IPS-20b (cell line): ENCODE measurements around the gene RAB8A.
"Not testable (repeated sequence)": the region's sequence is repeated elsewhere in the genome, so short reads cannot be mapped to it uniquely, and the experiment has no call there.

Experiments
- H3K27ac ChIP-seq: one replicate; pipeline ENCODE4 v1.5.1; 2013; ENCODE audit warnings: low read length
- H3K27me3 ChIP-seq: 2 replicates; pipeline ENCODE4 v1.6.1; 2013; ENCODE audit warnings: mild to moderate bottlenecking, low read length, inconsistent platforms; ENCODE audit not compliant: insufficient read depth
- H3K36me3 ChIP-seq: 2 replicates; pipeline ENCODE4 v1.6.1; 2013; ENCODE audit warnings: low read depth, mild to moderate bottlenecking, inconsistent platforms, low read length, moderate library complexity; ENCODE audit not compliant: insufficient read depth
- H3K4me1 ChIP-seq: 2 replicates; pipeline ENCODE4 v1.6.1; 2013; ENCODE audit warnings: mild to moderate bottlenecking, control low read depth, inconsistent platforms, low read length, moderate library complexity; ENCODE audit not compliant: insufficient read depth
- H3K4me3 ChIP-seq: 2 replicates; pipeline ENCODE4 v1.5.1; 2013; ENCODE audit warnings: mild to moderate bottlenecking, low read length, inconsistent platforms
- H3K9ac ChIP-seq: 2 replicates; pipeline ENCODE4 v1.6.1; 2013; ENCODE audit warnings: low read depth, mild to moderate bottlenecking, inconsistent platforms, low read length, moderate library complexity
- H3K9me3 ChIP-seq: 2 replicates; pipeline ENCODE4 v1.6.1; 2013; ENCODE audit warnings: mild to moderate bottlenecking, low read depth, low read length, inconsistent platforms; ENCODE audit not compliant: insufficient read depth

RAB8A gene

GRCh38 chr19:16175954-16176353 is 64.3 kb downstream of the RAB8A start:
- no peak overlapping the region for H3K9ac ChIP-seq
- no peaks in the 10 kb centered on the region for H3K4me1 ChIP-seq
- no peak overlapping the region for H3K27ac ChIP-seq

GRCh38 chr19:16178866-16179265 is 67.2 kb downstream of the RAB8A start:
- not testable (repeated sequence) for H3K4me3 ChIP-seq, H3K27me3 ChIP-seq, H3K9ac ChIP-seq, H3K4me1 ChIP-seq, H3K27ac ChIP-seq, H3K36me3 ChIP-seq
- H3K9me3 ChIP-seq: peaks cover 10% of the 10 kb centered on the region; the same call in 1 of the 2 replicates

More at GRCh38 chr19:16175954-16176353, 64.3 kb downstream of the RAB8A start:
- H3K27me3 ChIP-seq: no peaks in the 10 kb centered on the region
- no peaks in the 10 kb centered on the region for H3K36me3 ChIP-seq
- peaks cover 10% of the 10 kb centered on the region; the same call in 1 of the 2 replicates for H3K9me3 ChIP-seq
- no peak overlapping the region for H3K4me3 ChIP-seq

GRCh38 chr19:16180611-16181010 is 68.9 kb downstream of the RAB8A start:
- Histone ChIP-seq H3K9ac (no peak overlapping the region; the same call in 1 of the 2 replicates), H3K36me3 (no peaks in the 10 kb centered on the region), H3K9me3 (peaks cover 6% of the 10 kb centered on the region; the same call in 1 of the 2 replicates), H3K4me3 (no peak overlapping the region), H3K27ac (no peak overlapping the region), H3K27me3 (no peaks in the 10 kb centered on the region), H3K4me1 (no peaks in the 10 kb centered on the region)
